Mesendoderm (in vitro differentiated cells): Measurements from ENCODE around the gene TCF7L2.

Experiments used
- DNase-seq: peaks from one replicate; pipeline ENCODE4 v3.0.0; 2013
- H2AK5ac ChIP-seq: 2 replicates; pipeline ENCODE4 v1.6.1; 2013; ENCODE audit warnings: low read length, inconsistent platforms
- H2BK120ac ChIP-seq: 2 replicates; pipeline ENCODE4 v1.6.1; 2013; ENCODE audit warnings: low read depth, mild to moderate bottlenecking, low read length, moderate library complexity, mixed read lengths
- H2BK15ac ChIP-seq: replicated peaks from 2 replicates; pipeline ENCODE4 v1.6.1; 2013; ENCODE audit warnings: low read depth, mild to moderate bottlenecking, moderate library complexity
- H2BK5ac ChIP-seq: 2 replicates; pipeline ENCODE4 v1.6.1; 2013; ENCODE audit warnings: low read length, inconsistent platforms
- H3K18ac ChIP-seq: 2 replicates; pipeline ENCODE4 v1.6.1; 2013; ENCODE audit warnings: mild to moderate bottlenecking, low read length, mixed read lengths
- H3K23ac ChIP-seq: one replicate; pipeline ENCODE4 v1.6.1; 2013; ENCODE audit warnings: low read length
- H3K27ac ChIP-seq: 2 replicates; pipeline ENCODE4 v1.5.1; 2013; ENCODE audit warnings: low read depth, mild to moderate bottlenecking, inconsistent platforms, low read length, moderate library complexity
- H3K27me3 ChIP-seq: 2 replicates; pipeline ENCODE4 v1.6.1; 2013; ENCODE audit warnings: low read length, control low read depth, mild to moderate bottlenecking, inconsistent platforms; ENCODE audit not compliant: insufficient read depth, poor library complexity
- H3K36me3 ChIP-seq: 2 replicates; pipeline ENCODE4 v1.6.1; 2013; ENCODE audit warnings: low read length, inconsistent platforms; ENCODE audit not compliant: control insufficient read depth, insufficient read depth
- H3K4ac ChIP-seq: one replicate; pipeline ENCODE4 v1.6.1; 2013; ENCODE audit warnings: low read depth, mild to moderate bottlenecking, low read length, moderate library complexity
- H3K4me1 ChIP-seq: 2 replicates; pipeline ENCODE4 v1.6.1; 2013; ENCODE audit warnings: low read depth, low read length, inconsistent platforms; ENCODE audit not compliant: control insufficient read depth
- H3K4me2 ChIP-seq: 2 replicates; pipeline ENCODE4 v1.6.1; 2013; ENCODE audit warnings: low read length
- H3K4me3 ChIP-seq: 2 replicates; pipeline ENCODE4 v1.5.1; 2013; ENCODE audit warnings: mild to moderate bottlenecking, low read length
- H3K56ac ChIP-seq: one replicate; pipeline ENCODE4 v1.6.1; 2013; ENCODE audit warnings: low read length
- H3K79me1 ChIP-seq: 2 replicates; pipeline ENCODE4 v1.6.1; 2013; ENCODE audit warnings: low read length, inconsistent platforms
- H3K79me2 ChIP-seq: 2 replicates; pipeline ENCODE4 v1.6.1; 2013; ENCODE audit warnings: mild to moderate bottlenecking, low read length; ENCODE audit not compliant: control insufficient read depth, insufficient read depth
- H3K9ac ChIP-seq: 2 replicates; pipeline ENCODE4 v1.6.1; 2013; ENCODE audit warnings: low read length, inconsistent platforms
- H4K5ac ChIP-seq: one replicate; pipeline ENCODE4 v1.6.1; 2013; ENCODE audit warnings: low read length
- H4K8ac ChIP-seq: one replicate; pipeline ENCODE4 v1.6.1; 2013; ENCODE audit warnings: low read depth, mild to moderate bottlenecking, control low read depth, low read length, moderate library complexity
- WGBS: extraction: QIAGEN DNeasy Blood & Tissue Kit; methylation state at CpG from one replicate; pipeline ENCODE4 v1.1.7; 2013; ENCODE audit warnings: low lambda C conversion rate, missing lambda C conversion rate; ENCODE audit not compliant: insufficient coverage; ENCODE audit errors: extremely low coverage; 5-methylcytosine and 5-hydroxymethylcytosine counted together

The TCF7L2 gene

DNA sequence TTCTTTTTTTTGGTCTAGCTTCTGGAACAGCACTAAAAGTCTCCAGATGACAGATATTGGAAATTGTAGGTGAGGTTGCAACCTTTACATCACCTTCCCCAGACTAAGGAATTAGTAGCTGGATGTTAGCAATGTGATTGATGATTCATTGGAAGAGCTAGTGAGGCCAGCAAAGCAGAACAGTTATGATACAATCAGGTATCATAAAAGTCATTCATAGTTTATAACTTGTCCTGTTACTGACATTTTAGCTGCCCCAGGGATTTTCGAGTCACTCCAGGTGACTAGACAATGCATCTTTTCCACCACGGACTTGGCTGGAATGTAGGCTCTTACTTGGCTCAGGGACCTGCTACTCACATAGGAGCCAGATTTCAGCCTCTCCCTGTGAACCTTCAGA, 15.9 kb upstream of the TCF7L2 start:
- H2AK5ac ChIP-seq: no peak overlapping the region
- no peak overlapping the region for H3K18ac ChIP-seq
- no CpG with 5 or more reads among the region's 2 CpGs for WGBS
- no peak overlapping the region for H3K27ac ChIP-seq
- no peak overlapping the region for H2BK5ac ChIP-seq
- no peak overlapping the region for H3K4me2 ChIP-seq
- no peaks in the 10 kb centered on the region for H3K36me3 ChIP-seq
- H3K27me3 ChIP-seq: no peaks in the 10 kb centered on the region
- H3K4me1 ChIP-seq: peaks cover 3% of the 10 kb centered on the region
- no peak for DNase-seq
- H3K23ac ChIP-seq: no peak overlapping the region
- H3K4ac ChIP-seq: no peak overlapping the region
- no peak overlapping the region for H2BK15ac ChIP-seq
- H3K79me2 ChIP-seq: no peaks in the 10 kb centered on the region
- no peak overlapping the region for H3K9ac ChIP-seq
- H3K79me1 ChIP-seq: no peaks in the 10 kb centered on the region
- no peak overlapping the region for H4K5ac ChIP-seq
- H3K56ac ChIP-seq: no peak overlapping the region
- no peak overlapping the region for H2BK120ac ChIP-seq
- H3K4me3 ChIP-seq: no peak overlapping the region
- H4K8ac ChIP-seq: no peak overlapping the region

DNA sequence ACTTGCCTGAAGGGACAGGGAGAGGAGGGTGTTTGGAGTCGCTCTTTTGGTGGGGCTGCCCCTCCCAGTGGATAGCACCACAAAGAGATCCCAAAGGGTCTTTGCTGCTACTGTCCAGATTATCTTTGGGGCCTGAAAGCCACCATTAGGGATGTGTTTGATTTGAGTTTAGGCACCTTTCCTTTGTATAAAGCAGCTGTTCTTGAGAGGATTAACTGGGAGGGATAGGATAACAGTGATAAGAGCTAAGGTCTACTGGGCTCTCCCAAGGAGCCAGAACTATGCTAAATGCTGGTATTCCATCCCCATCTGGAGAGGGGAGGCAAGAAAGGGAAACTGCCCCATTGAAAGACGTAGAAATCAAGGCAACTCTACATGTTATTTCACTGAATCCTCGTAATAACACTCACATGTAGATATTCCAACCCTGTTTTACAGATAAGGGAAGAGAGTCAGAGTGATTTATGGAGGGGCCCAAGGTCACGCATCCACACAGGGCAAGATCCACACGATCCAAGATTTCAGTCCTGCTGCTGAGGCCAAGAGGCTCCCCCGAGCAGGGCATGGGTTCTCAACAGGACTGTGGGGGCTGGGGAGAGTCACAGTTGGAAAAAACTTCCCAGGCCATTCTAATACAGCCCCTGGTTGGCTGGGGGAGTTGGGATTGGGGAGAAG, 11.1 kb upstream of the TCF7L2 start:
- H2AK5ac ChIP-seq: no peak overlapping the region
- H3K4me2 ChIP-seq: no peak overlapping the region
- H4K5ac ChIP-seq: no peak overlapping the region
- H3K79me2 ChIP-seq: no peaks in the 10 kb centered on the region
- DNase-seq: peak; percentile 78
- no peak overlapping the region for H3K4me3 ChIP-seq
- H3K9ac ChIP-seq: no peak overlapping the region
- H3K27me3 ChIP-seq: no peaks in the 10 kb centered on the region
- no peak overlapping the region for H3K23ac ChIP-seq
- no peak overlapping the region for H4K8ac ChIP-seq
- no peak overlapping the region for H2BK120ac ChIP-seq
- H3K27ac ChIP-seq: no peak overlapping the region
- no peak overlapping the region for H2BK5ac ChIP-seq
- no peaks in the 10 kb centered on the region for H3K36me3 ChIP-seq
- H3K4me1 ChIP-seq: peaks cover 4% of the 10 kb centered on the region
- H3K4ac ChIP-seq: no peak overlapping the region
- no peak overlapping the region for H3K56ac ChIP-seq
- H3K79me1 ChIP-seq: no peaks in the 10 kb centered on the region
- H2BK15ac ChIP-seq: no peak overlapping the region
- no CpG with 5 or more reads among the region's 6 CpGs for WGBS
- no peak overlapping the region for H3K18ac ChIP-seq

DNA sequence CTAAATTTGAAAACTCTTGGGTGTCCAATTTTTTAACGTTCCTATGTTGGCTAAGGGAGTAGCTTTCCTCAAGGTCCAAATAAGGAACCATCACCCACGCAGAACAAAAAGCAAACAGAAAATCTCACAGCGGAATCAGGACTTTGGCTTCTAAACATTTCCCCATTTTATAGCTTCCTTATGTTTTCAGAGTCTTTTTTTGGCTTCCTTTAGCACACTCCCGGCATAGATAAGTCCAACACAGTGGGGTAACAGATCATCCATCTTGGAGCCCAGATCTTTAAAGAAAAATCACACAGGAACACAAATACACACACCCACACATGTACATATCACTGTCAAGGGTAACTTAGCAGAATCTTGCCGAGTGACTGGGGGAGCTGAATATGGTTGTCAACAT, 4.2 kb upstream of the TCF7L2 start:
- WGBS: no CpG with 5 or more reads among the region's 5 CpGs
- Histone ChIP-seq H3K18ac (no peak overlapping the region), H3K4me2 (no peak overlapping the region), H4K8ac (no peak overlapping the region), H2BK15ac (no peak overlapping the region), H3K79me2 (peaks cover 3% of the 10 kb centered on the region), H3K4ac (no peak overlapping the region), H3K4me3 (no peak overlapping the region), H3K9ac (no peak overlapping the region), H2BK120ac (no peak overlapping the region), H2AK5ac (no peak overlapping the region), H3K4me1 (peaks cover 6% of the 10 kb centered on the region), H4K5ac (no peak overlapping the region), H3K27me3 (no peaks in the 10 kb centered on the region), H2BK5ac (no peak overlapping the region), H3K36me3 (no peaks in the 10 kb centered on the region), H3K56ac (no peak overlapping the region), H3K27ac (no peak overlapping the region), H3K79me1 (no peaks in the 10 kb centered on the region), H3K23ac (no peak overlapping the region)
- DNase-seq: no peak

DNA sequence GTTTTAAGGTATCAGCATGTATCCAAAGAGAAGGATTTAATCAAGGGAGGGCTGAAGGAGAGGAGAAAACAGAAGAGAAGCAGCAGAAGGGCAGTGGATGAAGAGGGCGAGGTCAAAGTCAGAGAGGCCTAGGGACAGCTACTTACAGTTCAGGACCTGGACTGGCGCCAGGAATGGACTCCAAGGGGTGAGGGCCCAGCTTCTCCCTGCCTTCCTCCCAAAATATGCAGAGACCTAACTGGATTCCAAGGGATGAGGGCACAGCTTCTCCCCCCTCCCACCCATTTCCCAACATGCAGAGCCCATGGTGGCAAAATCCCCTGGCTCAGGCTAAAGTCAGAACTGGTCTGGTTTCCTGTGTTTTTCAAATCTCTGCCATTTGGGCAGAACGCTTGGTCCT, 3.4 kb upstream of the TCF7L2 start:
- Histone ChIP-seq H3K56ac (no peak overlapping the region), H2BK15ac (no peak overlapping the region), H3K27ac (no peak overlapping the region), H3K4ac (no peak overlapping the region), H2BK120ac (no peak overlapping the region), H4K8ac (no peak overlapping the region), H3K79me1 (no peaks in the 10 kb centered on the region), H3K23ac (no peak overlapping the region), H3K27me3 (no peaks in the 10 kb centered on the region), H3K18ac (no peak overlapping the region), H2AK5ac (no peak overlapping the region), H3K4me1 (peaks cover 6% of the 10 kb centered on the region), H3K36me3 (no peaks in the 10 kb centered on the region), H2BK5ac (no peak overlapping the region), H3K4me2 (no peak overlapping the region), H3K4me3 (no peak overlapping the region), H3K9ac (no peak overlapping the region), H3K79me2 (peaks cover 3% of the 10 kb centered on the region), H4K5ac (no peak overlapping the region)
- no peak for DNase-seq
- WGBS: no CpG with 5 or more reads among the region's 3 CpGs

DNA sequence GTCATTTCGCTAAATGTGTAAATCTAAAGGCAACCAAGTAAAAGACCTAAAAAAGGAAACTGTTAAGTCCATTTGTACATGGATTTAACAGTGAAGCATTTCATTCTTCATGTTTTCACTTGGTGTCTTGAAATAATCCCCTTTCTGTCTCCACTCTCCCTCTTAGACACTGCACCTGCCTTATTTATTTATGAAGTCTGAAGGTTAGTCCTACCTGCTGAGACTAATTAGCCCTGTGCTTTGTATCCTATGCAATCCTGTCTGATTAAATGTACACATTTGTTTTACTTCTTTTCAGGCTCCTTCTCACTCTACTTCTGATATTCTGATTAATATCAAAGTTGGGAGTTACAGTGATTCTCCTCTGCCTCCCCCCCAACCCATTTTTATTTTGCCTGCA, 1.9 kb upstream of the TCF7L2 start:
- no peak overlapping the region for H3K56ac ChIP-seq
- peaks cover 14% of the 10 kb centered on the region for H3K79me2 ChIP-seq
- no peak overlapping the region for H3K23ac ChIP-seq
- H4K5ac ChIP-seq: no peak overlapping the region
- H3K9ac ChIP-seq: no peak overlapping the region
- H2BK5ac ChIP-seq: no peak overlapping the region
- no peak overlapping the region for H3K4me3 ChIP-seq
- H4K8ac ChIP-seq: no peak overlapping the region
- no peak overlapping the region for H2BK120ac ChIP-seq
- peaks cover 6% of the 10 kb centered on the region for H3K4me1 ChIP-seq
- H3K4ac ChIP-seq: no peak overlapping the region
- no peak overlapping the region for H3K27ac ChIP-seq
- WGBS: no CpG with 5 or more reads among the region's 1 CpG
- H3K18ac ChIP-seq: no peak overlapping the region
- no peaks in the 10 kb centered on the region for H3K27me3 ChIP-seq
- H2AK5ac ChIP-seq: no peak overlapping the region
- H3K79me1 ChIP-seq: peaks cover 2% of the 10 kb centered on the region
- no peak overlapping the region for H3K4me2 ChIP-seq
- no peaks in the 10 kb centered on the region for H3K36me3 ChIP-seq
- H2BK15ac ChIP-seq: no peak overlapping the region
- DNase-seq: no peak
